Effector memory CD4-positive, alpha-beta T cell (primary cell): ENCODE results near the gene PRKACA.
A peak's percentile ranks its signal among the peaks of the same experiment; 100 is the strongest.

ENCODE experiments used
- DNase-seq, 3 donors: peaks; one replicate each; pipeline ENCODE4 v3.0.0-alpha.2; 2020
- H3K27ac ChIP-seq: 2 replicates; pipeline ENCODE4 v1.7.0; 2013; ENCODE audit warnings: mild to moderate bottlenecking, low read length, moderate library complexity; ENCODE audit not compliant: insufficient read depth, poor library complexity, severe bottlenecking
- H3K27me3 ChIP-seq: replicated peaks from 2 replicates; pipeline ENCODE4 v1.7.0; 2013; ENCODE audit warnings: mild to moderate bottlenecking, low read length; ENCODE audit not compliant: insufficient read depth, control insufficient read depth, poor library complexity, severe bottlenecking
- H3K36me3 ChIP-seq: 2 replicates; pipeline ENCODE4 v1.7.0; 2013; ENCODE audit warnings: mild to moderate bottlenecking, low read length, moderate library complexity; ENCODE audit not compliant: control insufficient read depth, insufficient read depth
- H3K4me1 ChIP-seq: 2 replicates; pipeline ENCODE4 v1.7.0; 2013; ENCODE audit warnings: low read length, mild to moderate bottlenecking; ENCODE audit not compliant: control insufficient read depth, insufficient read depth, poor library complexity, severe bottlenecking
- H3K4me3 ChIP-seq: 2 replicates; pipeline ENCODE4 v1.7.0; 2013; ENCODE audit warnings: low read length, low read depth, mild to moderate bottlenecking; ENCODE audit not compliant: insufficient read depth, poor library complexity, severe bottlenecking
- H3K9me3 ChIP-seq: 2 replicates; pipeline ENCODE4 v1.7.0; 2013; ENCODE audit warnings: mild to moderate bottlenecking, low read length, moderate library complexity; ENCODE audit not compliant: control insufficient read depth

Gene PRKACA

DNA sequence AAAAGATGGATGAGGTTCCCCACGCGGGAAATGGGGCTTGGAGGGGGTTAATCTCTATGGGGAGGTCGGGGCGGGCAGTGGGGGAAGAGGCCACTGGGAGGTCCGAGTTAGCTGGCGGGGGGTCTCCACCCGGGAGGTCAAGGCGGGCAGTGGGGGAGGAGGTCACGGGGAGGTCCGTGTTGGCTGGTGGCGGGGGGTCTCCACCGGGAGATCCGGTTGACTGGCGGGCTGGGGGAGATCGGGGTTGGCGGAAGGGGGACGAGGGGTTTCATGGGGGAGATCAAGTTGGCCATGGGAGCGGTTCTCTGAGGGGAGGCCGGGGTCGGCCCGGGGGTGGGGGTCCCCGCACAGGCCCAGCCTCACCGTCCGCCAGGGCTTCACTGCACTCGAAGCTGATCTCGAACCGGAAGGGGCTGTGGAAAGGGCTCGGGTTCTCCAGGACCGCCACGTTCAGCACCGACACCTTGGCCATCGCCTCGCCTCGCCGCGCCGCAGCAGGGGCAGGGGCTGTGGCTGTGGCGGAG, 18.5 kb upstream of the PRKACA start:
- no peak for DNase-seq
- Histone ChIP-seq H3K9me3 (no peaks in the 10 kb centered on the region), H3K4me3 (peak overlapping the region; percentile 83), H3K27me3 (no peaks in the 10 kb centered on the region), H3K36me3 (no peaks in the 10 kb centered on the region), H3K27ac (peak overlapping the region; percentile 61), H3K4me1 (peaks cover 16% of the 10 kb centered on the region)

DNA sequence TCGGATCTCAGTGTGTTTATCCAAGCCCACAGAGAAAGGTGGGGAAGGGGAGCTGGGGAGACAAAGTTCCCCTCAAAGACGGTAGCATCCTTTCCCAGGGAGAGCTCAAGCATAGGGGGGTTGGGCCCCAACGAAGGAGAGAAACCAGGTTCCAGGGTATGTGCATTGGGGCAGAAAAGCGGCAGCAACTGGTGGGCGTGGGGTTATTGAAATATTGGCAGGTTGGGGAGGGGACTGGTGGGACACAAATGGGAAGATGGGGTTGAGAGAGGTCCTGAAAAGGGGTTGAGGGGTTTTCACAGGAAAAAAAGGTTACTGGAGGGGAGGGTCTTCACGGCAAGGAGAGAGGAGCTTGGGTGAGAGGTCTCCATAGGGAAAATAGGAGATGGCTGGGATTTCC, 17.8 kb upstream of the PRKACA start:
- no peaks in the 10 kb centered on the region for H3K27me3 ChIP-seq
- H3K4me3 ChIP-seq: no peak overlapping the region
- no peak overlapping the region for H3K27ac ChIP-seq
- H3K9me3 ChIP-seq: no peaks in the 10 kb centered on the region
- no peak for DNase-seq
- H3K4me1 ChIP-seq: peaks cover 16% of the 10 kb centered on the region
- H3K36me3 ChIP-seq: no peaks in the 10 kb centered on the region

DNA sequence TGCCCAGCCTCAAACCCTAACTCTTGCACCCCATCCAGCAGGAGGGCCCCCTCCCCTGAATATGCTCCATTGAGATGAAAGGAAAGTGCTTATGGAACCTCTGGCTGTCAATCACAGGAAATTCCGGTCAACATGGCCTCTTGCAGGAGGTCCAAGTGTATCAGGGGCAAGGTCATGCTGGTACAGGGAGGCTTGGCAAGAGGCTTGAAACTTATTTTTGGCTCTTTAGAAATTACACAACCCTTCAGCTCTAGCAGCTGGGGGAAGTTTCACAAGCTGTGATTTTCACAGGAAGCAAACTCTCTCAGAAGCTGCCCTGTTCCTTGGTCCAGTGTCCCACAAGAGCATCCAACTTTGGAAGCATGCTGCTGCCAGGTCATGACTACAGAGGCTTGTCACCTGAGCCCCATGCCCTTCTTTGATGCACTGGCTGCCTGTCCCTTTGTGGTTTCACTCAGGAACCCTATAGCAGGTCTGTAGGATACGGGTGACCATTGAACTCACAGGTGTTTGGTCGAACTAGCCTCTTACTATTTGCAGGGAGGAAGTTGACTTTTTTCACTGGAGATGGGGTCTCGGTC, 10.5 kb upstream of the PRKACA start:
- no peak for DNase-seq
- Histone ChIP-seq H3K27me3 (no peaks in the 10 kb centered on the region), H3K36me3 (no peaks in the 10 kb centered on the region), H3K27ac (no peak overlapping the region), H3K4me3 (no peak overlapping the region), H3K9me3 (no peaks in the 10 kb centered on the region), H3K4me1 (no peaks in the 10 kb centered on the region)

DNA sequence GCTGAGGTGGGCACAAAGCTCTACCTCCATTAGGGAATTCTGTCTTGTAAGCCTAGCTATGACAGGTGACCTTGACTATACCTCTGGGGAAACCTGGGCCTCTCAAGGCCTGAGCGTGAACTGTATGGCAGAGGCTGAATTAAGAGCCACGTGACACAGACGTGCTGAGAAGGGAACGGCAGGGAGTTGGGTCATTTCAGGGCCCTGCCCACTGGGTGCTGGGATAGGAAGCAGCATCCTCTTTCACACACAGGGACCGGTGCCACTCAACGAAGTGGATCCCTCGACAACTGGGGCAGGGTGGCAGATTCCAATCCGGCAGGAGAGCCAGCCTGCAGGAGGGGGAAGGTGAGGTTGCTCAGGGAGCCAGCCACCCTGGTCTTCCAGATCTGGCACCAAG, 9.6 kb upstream of the PRKACA start:
- Histone ChIP-seq H3K4me1 (no peaks in the 10 kb centered on the region), H3K36me3 (no peaks in the 10 kb centered on the region), H3K27me3 (no peaks in the 10 kb centered on the region), H3K9me3 (no peaks in the 10 kb centered on the region), H3K27ac (no peak overlapping the region), H3K4me3 (no peak overlapping the region)
- DNase-seq: no peak

DNA sequence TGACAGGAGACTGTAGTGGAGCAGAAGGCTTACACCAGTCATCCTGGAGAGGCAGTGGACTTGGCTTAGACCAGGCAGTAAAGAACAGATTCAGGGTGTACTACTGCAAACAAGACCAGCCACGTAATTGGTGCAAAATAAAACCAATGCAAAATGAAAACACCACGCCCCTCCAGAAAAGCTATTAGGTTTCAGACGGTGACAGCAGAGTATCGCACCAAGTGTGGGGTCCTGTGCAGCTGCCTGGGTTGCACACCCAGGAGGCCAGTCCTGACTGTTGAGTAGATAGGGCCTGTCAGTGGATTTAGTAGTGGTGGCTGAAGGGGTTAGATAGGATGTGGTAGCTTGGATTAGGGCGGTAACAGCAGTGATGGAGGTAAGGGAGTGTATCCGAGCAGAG, 5.4 kb upstream of the PRKACA start:
- Histone ChIP-seq H3K27me3 (no peaks in the 10 kb centered on the region), H3K9me3 (no peaks in the 10 kb centered on the region), H3K36me3 (no peaks in the 10 kb centered on the region), H3K4me1 (peaks cover 8% of the 10 kb centered on the region), H3K4me3 (no peak overlapping the region), H3K27ac (no peak overlapping the region)
- no peak for DNase-seq

DNA sequence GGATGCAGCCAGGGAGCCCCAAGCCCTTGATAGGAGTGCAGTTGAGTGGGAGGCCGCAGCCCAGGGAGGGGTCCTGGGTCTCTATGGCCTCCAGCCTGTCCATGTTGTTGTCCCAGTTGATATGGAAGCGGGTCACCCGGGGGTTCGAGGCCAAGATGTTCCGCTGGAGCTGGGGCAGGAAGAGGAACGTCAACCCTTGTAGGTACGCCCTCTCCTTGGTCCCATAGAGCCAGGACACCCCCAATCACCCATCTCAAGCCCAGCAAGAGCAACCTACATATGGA, 2.9 kb upstream of the PRKACA start:
- Histone ChIP-seq H3K36me3 (no peaks in the 10 kb centered on the region), H3K4me3 (no peak overlapping the region), H3K27ac (no peak overlapping the region), H3K27me3 (no peaks in the 10 kb centered on the region), H3K4me1 (peaks cover 20% of the 10 kb centered on the region), H3K9me3 (no peaks in the 10 kb centered on the region)
- DNase-seq: no peak

DNA sequence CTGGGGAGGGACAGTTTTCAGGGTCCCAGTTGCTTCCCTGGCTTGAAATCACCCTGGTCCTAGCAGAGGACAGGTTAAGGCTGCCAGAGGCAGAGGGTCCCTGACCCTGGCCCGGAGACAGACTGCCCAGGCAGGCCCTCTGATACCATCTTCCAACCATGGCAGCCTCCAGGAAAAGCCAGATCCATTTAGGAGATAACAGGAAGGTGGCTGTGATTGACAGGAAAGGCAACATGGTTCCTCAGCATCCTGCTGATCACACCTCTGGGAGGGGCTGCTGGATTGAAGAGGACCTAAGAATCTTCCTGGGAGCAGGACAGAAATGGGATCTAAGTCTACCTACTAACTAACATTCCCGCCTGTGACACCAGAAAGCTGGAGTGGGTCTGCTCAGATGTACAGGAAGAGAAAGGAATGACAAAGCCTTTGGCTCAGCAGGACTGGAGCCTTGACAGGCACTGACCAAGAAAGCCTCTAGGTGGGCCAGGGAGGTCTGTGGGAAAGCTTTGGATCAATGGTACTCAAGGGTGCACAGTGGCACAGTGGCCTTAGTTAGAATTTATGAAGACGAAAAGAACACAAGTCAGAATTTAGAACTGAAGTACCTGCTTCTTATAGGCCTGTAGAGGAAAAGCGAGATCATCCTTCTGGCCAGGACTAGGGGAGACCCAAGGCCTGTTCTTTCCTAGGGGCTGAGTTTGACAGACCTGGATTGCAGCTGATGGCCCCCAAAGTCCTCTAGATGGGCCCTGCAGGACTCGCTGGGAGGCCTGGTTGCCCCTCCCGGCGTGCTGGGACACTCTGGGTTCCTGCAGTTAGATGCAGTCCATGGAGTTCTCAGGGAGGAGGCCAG, 2.3 kb upstream of the PRKACA start:
- Histone ChIP-seq H3K27me3 (no peaks in the 10 kb centered on the region), H3K4me1 (peaks cover 25% of the 10 kb centered on the region), H3K27ac (no peak overlapping the region), H3K4me3 (no peak overlapping the region), H3K9me3 (no peaks in the 10 kb centered on the region), H3K36me3 (no peaks in the 10 kb centered on the region)
- no peak for DNase-seq

DNA sequence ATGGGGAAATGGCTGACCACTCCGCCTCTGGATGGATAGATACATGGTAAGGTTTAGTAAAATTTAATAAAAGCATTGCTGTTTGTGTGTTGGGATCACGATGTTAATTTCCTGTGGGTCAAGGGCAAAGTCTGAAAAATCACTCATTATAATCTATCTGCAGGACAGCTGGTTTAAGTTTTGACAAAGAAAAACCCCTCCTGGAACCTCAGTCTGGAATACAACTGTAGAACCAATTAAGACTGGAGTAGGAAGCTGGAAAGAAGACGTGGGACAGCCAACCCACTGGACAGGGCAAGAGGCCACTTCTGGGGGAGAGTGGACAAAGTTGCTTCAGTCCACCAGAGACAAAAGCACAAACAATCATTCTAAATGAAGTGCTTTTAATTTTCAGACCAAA, 1.6 kb upstream of the PRKACA start:
- H3K27me3 ChIP-seq: no peaks in the 10 kb centered on the region
- no peaks in the 10 kb centered on the region for H3K9me3 ChIP-seq
- no peak overlapping the region for H3K4me3 ChIP-seq
- H3K4me1 ChIP-seq: peaks cover 27% of the 10 kb centered on the region
- no peak for DNase-seq
- no peaks in the 10 kb centered on the region for H3K36me3 ChIP-seq
- H3K27ac ChIP-seq: peak overlapping the region; percentile 20

DNA sequence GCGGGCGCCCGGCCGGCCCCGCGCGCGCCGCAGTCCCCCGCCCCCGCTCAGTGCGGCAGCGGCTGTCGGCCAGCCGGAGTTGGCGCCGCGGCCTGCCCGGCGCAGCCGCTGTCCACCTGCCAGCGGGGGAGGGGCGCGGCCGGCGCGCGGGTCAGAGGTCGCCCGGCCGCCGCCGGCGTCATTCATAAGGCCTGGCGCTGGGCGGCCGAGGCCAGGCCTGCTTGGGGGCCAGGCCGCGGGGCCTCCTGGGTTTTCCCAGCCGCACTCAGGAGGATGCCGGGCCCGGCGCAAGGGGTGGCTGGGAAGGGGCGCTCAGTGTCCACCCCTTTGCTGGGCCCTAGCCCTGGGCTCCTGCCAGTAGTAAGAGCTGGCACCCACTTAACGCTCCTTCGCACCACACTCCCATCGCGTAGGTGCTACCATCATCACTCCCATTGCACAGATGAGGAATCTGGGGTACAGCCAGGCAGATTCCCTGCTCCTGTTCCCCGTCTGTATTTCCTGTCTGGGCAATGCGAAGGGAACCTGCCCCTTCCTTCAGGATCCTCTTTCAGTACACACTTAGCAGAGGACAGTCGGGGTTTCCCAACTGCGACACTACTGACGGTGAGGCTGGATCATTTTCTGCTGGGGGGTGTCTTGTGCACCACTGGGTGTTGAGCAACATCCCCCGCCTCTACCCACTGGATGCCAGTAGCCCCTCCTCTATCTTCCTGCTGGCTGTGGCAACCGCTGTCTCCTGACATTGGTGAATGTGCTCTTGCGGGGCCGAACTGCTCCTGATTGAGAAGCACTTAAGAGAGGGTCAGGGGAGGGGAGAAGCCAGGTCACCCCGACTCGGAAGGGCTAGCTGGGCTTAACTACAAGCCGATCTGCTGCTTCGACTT, 846 bp upstream of the PRKACA start:
- Histone ChIP-seq H3K9me3 (no peaks in the 10 kb centered on the region), H3K4me3 (peak overlapping the region; percentile 58), H3K27me3 (no peaks in the 10 kb centered on the region), H3K27ac (peak overlapping the region; percentile 78), H3K4me1 (peaks cover 27% of the 10 kb centered on the region), H3K36me3 (no peaks in the 10 kb centered on the region)
- DNase-seq: peak; percentile 35 to 43 (median 38)
